Kidney epithelial cell (primary cell): ENCODE data around the gene HSD11B2. TPM values are rescaled to one million over a fixed set of nuclear protein-coding genes. Genes with fewer than 3 reads are reported as not detected.

Experiments used
- DNase-seq: peaks from one replicate; pipeline ENCODE4 v3.0.0-alpha.2; 2010; ENCODE audit warnings: low read depth
- H3K27me3 ChIP-seq: 2 replicates; pipeline ENCODE4 v1.6.0; 2011; ENCODE audit warnings: low read length; ENCODE audit not compliant: control insufficient read depth, insufficient read depth
- H3K36me3 ChIP-seq: 2 replicates; pipeline ENCODE4 v1.5.1; 2011; ENCODE audit warnings: low read length; ENCODE audit not compliant: control insufficient read depth, insufficient read depth
- H3K4me3 ChIP-seq: 2 replicates; pipeline ENCODE4 v1.5.1; 2011; ENCODE audit warnings: low read depth, mild to moderate bottlenecking, control low read depth, low read length
- total RNA-seq: library from RNA; depleted of rRNA; stranded (reverse); fragments of >200 nt; gene quantifications from 2 replicates; pipeline ENCODE4 v1.2.3, GENCODE V29; 2015
- TF ChIP-seq, protein P1 (sequence below): IDR thresholded peaks from 2 replicates; pipeline ENCODE4 v1.5.1; 2011; ENCODE audit warnings: mild to moderate bottlenecking, moderate library complexity, low read length, control low read depth, inconsistent platforms; ENCODE audit not compliant: insufficient read depth, poor library complexity, severe bottlenecking

HSD11B2 gene
- total RNA-seq, 1 donor from 2014 or later: 5.8 TPM

DNA sequence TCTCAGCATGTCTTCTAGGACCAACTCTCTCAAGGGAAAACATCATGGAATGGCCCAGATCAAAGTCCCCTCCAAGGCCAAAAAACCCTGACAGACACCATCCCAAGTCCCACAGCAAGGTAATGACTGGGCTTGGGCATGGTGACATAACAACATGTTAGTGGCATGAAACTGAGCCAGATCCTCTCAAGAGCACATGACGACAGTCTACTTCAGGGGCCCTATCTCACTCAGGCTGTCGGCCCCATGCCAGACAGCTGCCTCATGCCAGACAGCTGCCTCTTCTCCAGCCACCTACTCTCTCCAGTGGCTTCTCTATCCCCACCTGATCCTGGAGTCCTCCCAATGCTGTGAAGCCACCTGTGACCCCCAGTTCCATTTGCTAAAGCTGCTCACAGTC lies 18.4 kb downstream of the HSD11B2 start:
- TF ChIP-seq, protein P1, sequence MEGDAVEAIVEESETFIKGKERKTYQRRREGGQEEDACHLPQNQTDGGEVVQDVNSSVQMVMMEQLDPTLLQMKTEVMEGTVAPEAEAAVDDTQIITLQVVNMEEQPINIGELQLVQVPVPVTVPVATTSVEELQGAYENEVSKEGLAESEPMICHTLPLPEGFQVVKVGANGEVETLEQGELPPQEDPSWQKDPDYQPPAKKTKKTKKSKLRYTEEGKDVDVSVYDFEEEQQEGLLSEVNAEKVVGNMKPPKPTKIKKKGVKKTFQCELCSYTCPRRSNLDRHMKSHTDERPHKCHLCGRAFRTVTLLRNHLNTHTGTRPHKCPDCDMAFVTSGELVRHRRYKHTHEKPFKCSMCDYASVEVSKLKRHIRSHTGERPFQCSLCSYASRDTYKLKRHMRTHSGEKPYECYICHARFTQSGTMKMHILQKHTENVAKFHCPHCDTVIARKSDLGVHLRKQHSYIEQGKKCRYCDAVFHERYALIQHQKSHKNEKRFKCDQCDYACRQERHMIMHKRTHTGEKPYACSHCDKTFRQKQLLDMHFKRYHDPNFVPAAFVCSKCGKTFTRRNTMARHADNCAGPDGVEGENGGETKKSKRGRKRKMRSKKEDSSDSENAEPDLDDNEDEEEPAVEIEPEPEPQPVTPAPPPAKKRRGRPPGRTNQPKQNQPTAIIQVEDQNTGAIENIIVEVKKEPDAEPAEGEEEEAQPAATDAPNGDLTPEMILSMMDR: no peak
- no peak for DNase-seq
- Histone ChIP-seq H3K36me3 (peaks cover 3% of the 10 kb centered on the region), H3K27me3 (no peaks in the 10 kb centered on the region), H3K4me3 (no peak overlapping the region)

DNA sequence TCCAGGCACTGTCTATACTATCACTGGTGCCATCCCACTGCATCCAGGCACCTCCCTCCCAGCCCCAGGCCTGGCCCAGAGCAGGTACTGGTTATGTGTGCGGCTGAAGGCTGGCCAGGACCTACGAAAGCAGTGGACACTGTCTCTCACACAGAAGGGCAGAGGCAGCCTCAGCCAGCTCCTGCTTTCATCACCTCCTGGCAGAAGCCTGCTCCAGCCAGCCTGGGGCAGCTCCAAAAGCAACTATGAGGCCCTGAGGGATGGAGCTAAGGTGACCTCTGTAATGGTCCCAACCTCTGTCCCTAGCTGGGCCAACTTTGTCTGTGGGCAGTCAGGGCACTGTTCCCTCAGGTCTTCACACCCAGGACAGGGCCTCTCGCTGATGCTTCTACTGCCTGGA lies 18.8 kb downstream of the HSD11B2 start:
- DNase-seq: no peak
- no peak overlapping the region for H3K4me3 ChIP-seq
- TF ChIP-seq, protein P1: no peak
- peaks cover 3% of the 10 kb centered on the region for H3K36me3 ChIP-seq
- H3K27me3 ChIP-seq: no peaks in the 10 kb centered on the region

DNA sequence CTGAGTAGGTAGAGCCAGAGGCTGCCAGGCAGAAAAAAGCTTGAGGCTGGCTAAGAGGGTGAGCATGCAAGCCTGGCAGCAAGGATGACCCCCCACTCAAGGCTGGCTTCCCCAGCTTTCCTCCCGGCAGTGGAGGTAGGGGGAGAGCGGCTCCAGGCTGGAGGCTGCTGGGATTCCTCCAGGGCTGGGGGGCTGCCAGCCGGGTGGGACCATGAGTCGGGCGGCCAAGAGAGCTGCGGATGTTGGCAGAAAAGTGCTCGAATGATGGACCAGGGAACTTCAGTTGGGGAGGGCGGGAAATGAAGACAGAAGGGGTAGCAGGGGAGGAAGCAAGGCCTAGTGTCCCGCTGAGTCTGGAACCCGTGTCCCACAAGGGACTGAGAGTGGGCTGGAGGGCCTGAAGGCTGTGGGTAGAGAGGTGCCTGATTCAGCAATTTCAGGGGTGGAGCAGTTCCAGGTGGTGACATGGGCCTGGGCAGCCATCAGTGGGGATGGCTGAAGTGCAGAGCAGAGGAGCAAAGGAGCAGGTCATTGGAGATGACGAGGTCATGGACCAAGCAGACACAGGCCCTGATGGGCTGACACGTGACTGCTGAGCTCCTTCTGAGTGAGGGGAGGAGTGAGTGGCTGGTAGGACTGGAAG lies 20.3 kb downstream of the HSD11B2 start:
- TF ChIP-seq, protein P1: no peak
- no peak for DNase-seq
- H3K27me3 ChIP-seq: no peaks in the 10 kb centered on the region
- H3K36me3 ChIP-seq: peaks cover 3% of the 10 kb centered on the region
- no peak overlapping the region for H3K4me3 ChIP-seq

DNA sequence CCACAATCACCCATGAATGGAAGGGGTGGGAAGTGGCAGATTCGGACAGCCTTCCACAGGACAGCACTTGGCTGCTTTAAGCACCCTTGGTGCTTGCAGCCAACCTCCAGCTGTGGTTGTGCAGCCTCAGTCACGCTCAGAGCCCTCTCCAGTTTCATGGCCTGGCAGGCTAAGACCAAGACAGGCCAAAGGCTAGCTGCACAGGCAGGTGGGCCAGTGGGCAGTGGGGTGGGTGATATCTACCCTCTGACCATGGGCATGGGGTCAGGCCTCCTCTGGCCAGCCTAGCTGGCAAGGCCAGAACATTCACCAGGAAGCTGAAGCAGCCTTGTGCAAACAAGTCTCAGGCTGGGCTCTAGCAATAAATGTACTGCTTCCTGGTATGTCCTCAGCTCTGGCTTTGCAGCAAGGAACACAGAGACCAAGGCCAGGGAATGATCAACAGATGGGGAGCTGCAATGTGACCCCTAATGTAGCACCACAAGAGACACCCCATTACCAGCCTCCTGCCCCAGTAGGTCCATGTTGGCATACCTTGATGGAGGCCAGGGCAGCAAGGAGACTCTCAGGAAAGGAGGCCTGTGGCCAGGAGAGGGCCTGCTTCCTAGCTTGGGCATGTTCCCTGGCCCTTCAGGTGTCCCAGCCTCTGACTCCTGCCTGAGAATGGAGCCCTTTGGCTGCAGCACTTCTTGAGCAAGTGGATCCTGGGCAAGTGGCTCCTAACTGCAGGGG lies 20.9 kb downstream of the HSD11B2 start:
- TF ChIP-seq, protein P1: no peak
- Histone ChIP-seq H3K36me3 (peaks cover 3% of the 10 kb centered on the region), H3K4me3 (no peak overlapping the region), H3K27me3 (no peaks in the 10 kb centered on the region)
- no peak for DNase-seq

DNA sequence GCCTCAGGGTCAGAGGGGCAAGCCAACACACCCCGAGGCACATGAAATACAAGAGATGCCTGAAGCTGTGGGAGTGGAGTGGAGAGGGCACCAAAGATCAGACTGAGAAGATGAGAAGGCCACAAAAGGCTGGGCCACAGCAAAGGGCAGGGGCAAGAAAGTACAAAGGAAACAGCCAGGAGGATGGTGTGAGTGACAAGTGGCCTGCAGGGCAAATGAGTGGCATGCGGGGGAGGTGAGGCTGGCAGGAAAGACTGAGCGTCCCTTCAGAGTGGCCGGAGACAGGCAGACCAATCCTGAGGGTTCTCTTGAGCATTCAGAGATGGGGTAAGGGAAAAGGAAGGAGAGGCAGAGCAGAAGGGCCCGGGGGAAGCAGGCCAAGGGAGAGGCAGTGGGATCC lies 23.2 kb downstream of the HSD11B2 start:
- no peaks in the 10 kb centered on the region for H3K27me3 ChIP-seq
- peaks cover 3% of the 10 kb centered on the region for H3K36me3 ChIP-seq
- no peak overlapping the region for H3K4me3 ChIP-seq
- TF ChIP-seq, protein P1: no peak
- DNase-seq: no peak

DNA sequence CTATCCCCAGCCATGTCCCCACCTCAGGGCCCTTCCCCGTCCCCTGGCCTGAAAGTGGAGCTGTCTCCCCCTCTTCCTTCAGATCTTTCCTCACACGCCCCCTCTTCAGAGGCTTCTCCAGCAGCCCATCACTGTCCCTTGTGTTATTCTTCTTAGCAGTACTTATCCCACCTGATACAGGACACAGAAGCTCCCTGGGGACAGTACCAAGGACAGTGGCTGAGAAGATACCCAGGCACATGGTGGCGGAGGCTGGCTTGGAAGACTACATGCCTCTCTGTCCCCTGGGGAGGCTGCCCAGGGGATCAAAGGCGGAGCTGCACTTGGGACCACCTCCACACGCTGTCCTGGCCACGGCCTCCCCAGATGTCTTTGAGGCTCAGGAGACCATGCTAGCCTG lies 23.9 kb downstream of the HSD11B2 start:
- no peaks in the 10 kb centered on the region for H3K27me3 ChIP-seq
- TF ChIP-seq, protein P1: no peak
- H3K36me3 ChIP-seq: peaks cover 3% of the 10 kb centered on the region
- no peak for DNase-seq
- H3K4me3 ChIP-seq: no peak overlapping the region
